Measurements from ENCODE around the gene SCMH1.
"Not testable (repeated sequence)": the region's sequence is repeated elsewhere in the genome, so short reads cannot be mapped to it uniquely, and the experiment has no call there.

Gene SCMH1

DNA sequence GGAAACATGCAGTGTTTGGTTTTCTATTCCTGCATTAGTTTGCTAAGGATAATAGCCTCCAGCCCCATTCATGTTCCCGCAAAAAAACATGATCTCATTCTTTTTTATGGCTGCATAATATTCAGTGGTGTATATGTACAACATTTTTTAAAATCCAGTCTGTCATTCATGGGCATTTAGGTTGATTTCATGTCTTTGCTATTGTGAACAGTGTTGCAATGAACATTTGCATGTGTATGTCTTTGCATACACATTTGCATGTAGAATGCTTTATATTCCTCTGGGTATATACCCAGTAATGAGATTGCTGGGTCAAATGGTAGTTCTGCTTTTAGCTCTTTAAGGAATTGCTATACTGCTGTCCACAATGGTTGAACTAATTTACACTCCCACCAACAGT, 9.0 kb upstream of the SCMH1 start:
- DNase-seq (ENCODE audit: low read depth in 2 of 3, low spot score in 1 of 3): not testable (repeated sequence)

- DNase-seq (ENCODE audit: low read depth in 2 of 3, low spot score in 1 of 3): no peak
Observed at GRCh38 chr1:41249319-41249718, 7.2 kb upstream of the SCMH1 start.

GRCh38 chr1:41246568-41246967, 4.5 kb upstream of the SCMH1 start:
- no peak for DNase-seq (ENCODE audit: low read depth in 2 of 3, low spot score in 1 of 3)

- DNase-seq (ENCODE audit: low read depth in 2 of 3, low spot score in 1 of 3): no peak
Observed at GRCh38 chr1:41245659-41246058, 3.6 kb upstream of the SCMH1 start.

- no peak for DNase-seq (ENCODE audit: low read depth in 2 of 3, low spot score in 1 of 3)
Observed at GRCh38 chr1:41243079-41243385, 926 bp upstream of the SCMH1 start.

- peak in 2 of 3 donors; percentile 15 to 21 for DNase-seq (ENCODE audit: low read depth in 2 of 3, low spot score in 1 of 3)
Observed at GRCh38 chr1:41242342-41243078, 404 bp upstream of the SCMH1 start.

DNA sequence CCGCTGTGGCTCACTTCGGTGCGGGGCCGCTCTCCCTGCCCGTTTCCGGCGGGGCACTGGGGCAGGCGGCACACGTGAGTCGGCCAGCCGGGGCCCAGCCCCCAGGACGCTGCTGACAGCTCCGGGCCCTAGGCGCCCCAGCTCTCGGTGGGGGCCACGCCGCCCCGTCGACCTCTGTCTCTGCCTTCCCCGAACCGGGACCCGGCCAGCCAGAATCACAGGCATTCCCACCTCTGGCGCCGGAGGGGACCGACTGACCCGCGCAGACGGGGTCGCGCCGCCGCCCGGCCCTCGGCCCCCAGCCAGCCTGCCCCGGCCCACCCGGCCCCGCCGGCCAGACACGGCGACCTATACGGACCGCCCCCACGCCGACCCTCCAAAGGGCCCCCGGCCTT, 755 bp downstream of the SCMH1 start:
- DNase-seq (ENCODE audit: low read depth in 2 of 3, low spot score in 1 of 3): peak in 1 of 3 donors; percentile 42

DNA sequence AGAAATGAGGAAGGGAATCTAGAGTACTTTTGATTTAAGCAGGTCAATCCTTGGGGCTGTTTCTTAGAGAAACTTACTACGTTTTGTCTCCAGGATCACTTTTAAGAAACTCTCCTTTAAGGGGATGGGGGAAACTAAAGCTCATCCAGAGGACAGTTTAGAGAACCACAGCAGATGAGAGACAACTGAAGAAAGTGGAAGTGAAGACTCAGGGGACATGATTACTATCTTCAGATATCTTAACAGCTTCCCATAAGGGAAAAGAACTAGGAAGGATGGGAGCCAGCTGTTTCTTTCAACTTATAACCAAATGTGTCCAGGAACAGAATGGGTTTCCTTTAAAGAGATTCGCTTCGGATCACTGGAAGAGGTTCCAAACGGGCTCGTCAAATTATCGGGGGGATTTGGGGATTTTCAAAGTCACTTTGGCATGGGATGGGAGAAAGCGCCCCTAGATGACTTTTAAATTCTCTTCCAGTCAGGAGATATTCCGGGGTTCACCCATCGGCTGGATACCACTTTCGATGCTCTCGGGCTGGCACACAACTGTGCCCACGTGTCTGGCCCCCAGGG, 1.2 kb downstream of the SCMH1 start:
- no peak for DNase-seq (ENCODE audit: low read depth in 2 of 3, low spot score in 1 of 3)

GRCh38 chr1:41239988-41240610, 2.0 kb downstream of the SCMH1 start:
- DNase-seq (ENCODE audit: low read depth in 2 of 3, low spot score in 1 of 3): no peak

- DNase-seq (ENCODE audit: low read depth in 2 of 3, low spot score in 1 of 3): no peak
Observed at GRCh38 chr1:41238311-41238988, 3.7 kb downstream of the SCMH1 start.

DNA sequence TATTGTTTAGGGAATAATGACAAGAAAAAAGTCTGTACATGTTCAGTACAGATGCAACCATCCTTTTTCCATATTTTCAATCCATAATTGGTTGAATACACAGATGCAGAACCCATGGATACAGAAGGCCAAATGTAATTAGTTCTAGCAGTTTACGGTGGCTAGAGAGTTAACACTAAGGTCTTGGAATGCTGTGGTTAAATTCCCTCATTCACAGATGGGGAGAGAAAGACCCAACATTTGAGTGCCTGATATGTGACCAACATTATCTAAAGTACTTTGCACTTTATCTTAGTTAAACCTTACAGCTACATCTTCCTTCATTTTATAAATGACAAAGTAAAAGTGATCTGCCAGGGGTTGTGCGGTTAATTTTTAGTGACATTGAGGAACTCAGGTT, 5.3 kb downstream of the SCMH1 start:
- DNase-seq (ENCODE audit: low read depth in 2 of 3, low spot score in 1 of 3): no peak

GRCh38 chr1:41235893-41236292, 6.2 kb downstream of the SCMH1 start:
- no peak for DNase-seq (ENCODE audit: low read depth in 2 of 3, low spot score in 1 of 3)

- DNase-seq (ENCODE audit: low read depth in 2 of 3, low spot score in 1 of 3): no peak
Observed at GRCh38 chr1:41233708-41234107, 8.4 kb downstream of the SCMH1 start.

- no peak for DNase-seq (ENCODE audit: low read depth in 2 of 3, low spot score in 1 of 3)
Observed at GRCh38 chr1:41232305-41232704, 9.8 kb downstream of the SCMH1 start.

DNA sequence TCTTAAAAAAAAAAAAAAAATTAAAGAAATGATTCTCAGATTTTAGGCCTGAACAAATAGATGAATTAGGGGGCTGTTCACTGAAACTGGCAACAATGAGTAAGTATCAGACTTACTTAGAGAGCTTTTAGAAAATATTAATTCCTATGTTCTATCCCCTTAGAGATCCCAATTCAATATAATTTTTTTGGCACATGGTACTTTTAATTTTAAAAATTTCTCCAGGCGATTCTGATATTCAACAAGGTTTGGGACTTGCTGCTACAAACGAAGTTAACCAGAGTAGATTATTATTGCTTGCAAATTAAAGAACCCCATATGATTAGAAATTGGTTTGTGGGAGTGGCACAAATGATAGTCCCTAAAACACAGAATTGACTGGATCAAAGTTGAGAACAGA, 11.4 kb downstream of the SCMH1 start:
- DNase-seq (ENCODE audit: low read depth in 2 of 3, low spot score in 1 of 3): no peak

DNA sequence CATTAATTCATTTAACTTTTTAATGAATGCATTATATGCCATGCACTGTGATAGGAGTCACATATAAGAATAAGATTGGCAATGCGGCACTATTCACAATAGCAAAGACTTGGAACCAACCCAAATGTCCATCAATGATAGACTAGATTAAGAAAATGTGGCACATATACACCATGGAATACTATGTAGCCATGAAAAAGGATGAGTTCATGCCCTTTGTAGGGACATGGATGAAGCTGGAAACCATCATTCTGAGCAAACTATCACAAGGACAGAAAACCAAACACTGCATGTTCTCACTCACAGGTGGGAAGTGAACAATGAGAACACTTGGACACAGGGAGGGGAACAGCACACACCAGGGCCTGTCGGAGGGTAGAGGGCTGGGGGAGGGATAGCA, 12.9 kb downstream of the SCMH1 start:
- not testable (repeated sequence) for DNase-seq (ENCODE audit: low read depth in 2 of 3, low spot score in 1 of 3)

DNA sequence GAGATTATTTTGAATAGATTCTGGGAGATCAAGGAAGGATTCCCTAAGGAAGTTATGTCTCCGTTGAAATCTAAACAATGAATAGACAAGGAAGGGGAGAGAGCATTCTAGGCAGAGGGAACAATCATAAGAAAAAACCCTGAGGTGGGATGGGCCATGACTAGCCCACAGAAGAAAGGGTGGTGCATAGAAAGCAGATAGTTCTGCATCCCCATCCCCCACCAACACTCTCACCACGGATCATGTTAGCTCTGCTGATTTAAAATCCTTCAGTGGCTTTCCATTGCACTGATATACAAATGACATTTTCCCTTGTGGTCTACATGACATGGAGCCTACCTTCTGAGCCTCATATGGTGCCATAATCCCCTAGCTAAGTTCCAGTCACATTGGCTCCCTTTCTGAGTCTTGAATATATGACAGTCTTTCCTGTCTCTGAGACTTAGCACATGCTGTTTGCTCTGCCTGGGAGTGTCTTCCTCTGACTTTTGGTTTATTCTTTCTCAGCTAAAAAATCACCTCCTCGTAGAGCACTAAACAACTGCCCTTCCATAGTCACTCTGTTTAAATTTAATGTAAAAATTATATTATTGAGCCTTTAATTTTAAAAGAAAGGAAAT, 15.2 kb downstream of the SCMH1 start:
- DNase-seq (ENCODE audit: low read depth in 2 of 3, low spot score in 1 of 3): no peak

DNA sequence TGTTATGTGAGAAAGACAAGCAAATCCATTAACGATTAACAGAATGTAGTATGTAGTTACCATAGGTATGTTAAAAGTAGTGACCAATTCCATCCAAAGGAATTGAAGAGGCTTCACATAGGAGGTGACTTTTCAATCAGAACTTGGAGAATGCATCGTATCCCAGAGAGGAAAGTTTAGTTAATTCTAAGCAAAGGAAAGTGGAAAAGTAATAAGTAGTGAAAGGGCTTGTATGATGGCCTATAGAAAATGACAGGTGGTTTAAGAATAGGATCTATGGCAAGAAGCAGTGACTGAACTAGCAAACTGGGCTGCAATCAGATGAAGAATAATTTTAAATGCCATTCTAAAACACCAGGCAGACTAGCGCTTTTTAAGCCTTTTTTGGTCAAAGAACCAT, 16.6 kb downstream of the SCMH1 start:
- DNase-seq (ENCODE audit: low read depth in 2 of 3, low spot score in 1 of 3): no peak

- no peak for DNase-seq (ENCODE audit: low read depth in 2 of 3, low spot score in 1 of 3)
Observed at GRCh38 chr1:41222496-41222895, 19.6 kb downstream of the SCMH1 start.

- DNase-seq (ENCODE audit: low read depth in 2 of 3, low spot score in 1 of 3): no peak
Observed at GRCh38 chr1:41221995-41222394, 20.1 kb downstream of the SCMH1 start.

DNA sequence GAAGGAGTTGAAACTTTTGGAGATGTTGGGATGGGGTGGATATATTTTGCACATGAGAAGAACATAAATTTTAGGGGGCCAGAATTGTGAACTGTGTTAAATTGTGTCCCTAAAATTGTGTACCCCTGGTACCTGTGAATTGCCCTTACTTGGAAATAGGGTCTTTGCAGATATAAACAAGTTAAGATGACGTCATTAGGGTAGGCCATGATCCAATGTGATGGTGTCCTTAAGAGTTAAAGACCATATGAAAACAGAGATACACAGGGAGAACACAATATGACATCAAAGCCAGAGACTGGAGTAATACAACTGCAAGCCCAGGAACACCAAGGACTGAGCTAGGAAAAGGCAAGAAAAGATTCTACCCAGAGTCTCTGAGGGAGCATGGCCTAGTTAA, 24.0 kb downstream of the SCMH1 start:
- no peak for DNase-seq (ENCODE audit: low read depth in 2 of 3, low spot score in 1 of 3)

- DNase-seq (ENCODE audit: low read depth in 2 of 3, low spot score in 1 of 3): no peak
Observed at GRCh38 chr1:41217441-41217840, 24.7 kb downstream of the SCMH1 start.

Measured in stimulated activated CD4-positive, alpha-beta T cell treated with anti-CD3 and anti-CD28 coated beads, Interleukin-12 subunit alpha, Interleukin-12 subunit beta, amount 100 ng/mL, for 48 hours (primary cell).